HG03565 (cell line): ENCODE measurements around the gene NDP.
A peak's percentile ranks its signal among the peaks of the same experiment; 100 is the strongest.
"Not testable (repeated sequence)": the region's sequence is repeated elsewhere in the genome, so short reads cannot be mapped to it uniquely, and the experiment has no call there.

Experiments
- ATAC-seq: cut with Tn5 transposase; IDR thresholded peaks from one replicate; pipeline ENCODE4 v1.9.1; 2021; ENCODE audit warnings: mild to moderate bottlenecking, moderate library complexity; ENCODE audit not compliant: unreplicated experiment

Gene NDP

DNA sequence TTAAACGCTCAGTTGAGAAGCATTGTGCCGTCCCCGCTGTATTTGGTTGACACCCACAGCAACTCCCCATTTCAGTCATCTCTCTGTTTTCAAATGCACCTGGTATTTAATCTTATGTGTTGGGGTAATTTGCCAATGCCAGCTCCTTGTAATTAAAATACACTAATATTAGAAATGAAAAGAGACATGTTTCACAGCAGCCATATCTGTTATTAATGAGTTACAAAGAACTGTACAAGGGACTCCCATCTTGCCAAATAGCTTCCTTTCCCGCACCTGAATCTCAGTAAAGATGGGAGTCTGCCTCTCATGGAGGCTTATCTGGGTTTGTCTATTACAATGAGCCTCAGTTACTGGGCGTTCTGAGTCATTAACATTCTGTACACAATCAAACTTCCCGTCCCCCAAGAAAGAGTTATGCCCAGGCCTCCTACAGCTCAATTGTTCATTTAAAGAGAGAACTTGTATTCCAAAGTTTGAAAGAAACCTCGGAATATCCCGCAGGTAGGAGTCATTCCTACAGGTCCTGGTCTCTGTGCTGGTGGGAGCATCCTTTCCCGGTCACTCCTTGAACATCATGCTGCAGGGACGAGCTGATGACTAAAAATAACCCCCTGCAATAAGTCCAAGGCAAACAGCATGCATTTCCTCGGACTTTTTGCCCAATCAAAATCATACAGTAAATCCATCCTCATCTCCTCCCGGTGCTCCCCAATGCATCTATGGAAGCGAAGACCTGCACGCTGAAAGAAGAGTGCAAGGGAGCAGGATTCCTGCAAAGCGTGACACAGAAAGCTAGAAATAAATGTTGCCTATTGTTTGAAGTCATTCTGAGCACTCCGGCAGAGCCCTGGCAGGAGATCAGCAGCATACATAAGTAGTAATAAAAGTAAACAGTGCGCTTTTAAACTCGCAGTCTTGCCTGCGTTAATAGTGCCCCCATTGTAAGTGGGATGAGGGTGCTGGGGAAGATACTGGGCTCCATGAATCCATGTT, 926 bp downstream of the NDP start:
- no peak for ATAC-seq

DNA sequence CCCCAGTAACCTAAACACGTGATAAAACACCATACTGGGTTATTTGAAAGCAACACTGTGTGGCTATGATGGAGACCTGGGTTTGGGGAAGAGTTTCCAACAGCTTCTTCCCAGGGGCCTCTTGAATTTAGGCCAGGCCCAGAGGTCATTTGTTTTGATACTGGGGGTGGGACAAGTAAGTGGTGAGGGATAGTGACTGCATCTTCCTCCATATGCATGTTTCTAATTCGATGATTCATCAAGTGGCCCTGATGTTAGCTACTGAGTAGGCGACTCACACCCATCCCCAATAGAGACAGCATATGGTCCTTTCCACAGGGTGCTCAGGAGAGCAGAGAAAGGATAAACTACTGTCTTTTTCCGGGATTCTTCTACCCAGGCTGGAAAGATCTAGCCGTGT, 2.7 kb downstream of the NDP start:
- ATAC-seq: no peak

DNA sequence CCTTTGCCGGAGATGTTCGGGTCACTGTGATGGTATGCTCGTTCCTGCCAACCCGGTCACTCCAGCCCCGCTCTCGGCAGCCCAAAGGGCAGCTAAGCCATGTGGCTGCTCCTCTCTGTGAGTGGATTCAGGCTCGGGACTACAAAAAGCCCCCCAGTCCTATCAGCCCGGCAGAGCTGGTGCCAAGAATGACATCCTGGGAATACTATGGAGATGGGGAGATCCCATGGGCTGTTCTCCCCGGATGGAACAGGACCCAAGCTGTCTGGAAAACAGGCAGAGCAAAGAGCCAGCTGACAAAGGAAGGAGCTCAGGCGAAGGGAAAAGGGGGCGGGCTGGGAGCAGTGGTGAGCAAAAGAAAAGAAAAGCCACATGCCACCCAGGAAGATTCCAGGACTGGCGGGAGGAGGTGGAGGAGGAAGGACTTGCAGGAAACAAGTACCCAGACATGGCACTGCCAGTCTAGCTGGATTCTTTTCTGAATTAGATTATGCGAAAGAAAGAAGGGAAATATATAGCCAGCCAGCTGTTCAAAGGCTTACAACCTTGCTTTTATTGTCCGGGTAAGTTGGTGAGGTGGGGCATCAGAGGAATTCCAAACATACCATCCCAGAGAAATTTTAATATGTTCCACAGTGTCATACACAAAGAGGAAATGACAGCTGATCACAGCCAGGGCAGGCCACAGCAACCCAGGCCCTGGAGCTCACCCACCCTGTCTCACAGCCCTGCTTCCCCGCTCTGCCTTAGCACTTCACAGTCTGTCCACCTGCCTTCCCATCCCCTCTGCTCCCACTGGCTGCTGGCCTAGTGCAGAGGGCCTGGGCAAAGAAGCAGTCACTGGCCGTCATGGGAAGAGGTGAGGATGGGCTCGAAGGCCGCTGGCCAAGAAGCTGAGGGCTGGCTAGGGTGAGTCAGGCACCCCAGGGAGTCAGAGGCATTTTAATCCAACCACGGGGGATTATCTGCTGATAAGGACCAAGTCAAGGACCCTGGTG, 3.4 kb downstream of the NDP start:
- ATAC-seq: no peak

DNA sequence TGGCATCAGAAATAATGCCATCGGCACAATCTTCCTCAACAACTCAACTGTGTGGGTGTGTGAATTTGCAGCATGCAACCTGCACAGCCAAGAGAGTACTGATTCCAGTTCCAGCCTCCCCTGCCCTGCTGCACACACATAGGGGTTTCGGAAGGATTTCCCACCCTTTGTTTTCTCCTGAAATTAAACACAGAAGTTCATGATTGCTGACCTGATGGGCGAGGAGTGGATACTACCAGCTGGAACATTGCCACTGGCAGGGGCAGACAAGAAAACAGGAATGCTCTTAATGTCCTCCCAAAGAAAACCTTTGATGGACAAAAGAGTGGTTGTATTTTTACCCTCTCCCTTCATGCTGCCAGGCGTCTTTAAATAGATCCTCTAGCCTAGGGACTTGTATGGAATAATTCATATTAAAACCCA, 4.8 kb downstream of the NDP start:
- no peak for ATAC-seq

DNA sequence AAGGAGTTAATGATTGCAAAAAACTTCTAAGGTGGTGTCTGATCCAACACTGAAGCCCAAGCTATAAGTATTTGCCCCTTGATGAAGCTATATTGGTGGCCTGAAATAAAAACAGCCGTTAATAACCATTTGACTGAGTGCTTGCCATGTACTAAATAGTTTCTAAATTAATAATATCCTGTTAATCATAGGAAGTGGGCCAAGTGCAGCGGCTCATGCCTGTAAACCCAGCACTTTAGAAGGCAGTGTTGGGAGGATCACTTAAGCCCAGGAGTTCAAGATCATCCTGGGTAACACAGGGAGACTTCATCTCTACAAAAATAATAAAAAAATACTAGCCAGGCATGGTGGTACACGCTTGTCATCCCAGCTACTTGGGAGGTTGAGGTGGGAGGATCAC, 8.3 kb downstream of the NDP start:
- ATAC-seq: no peak

DNA sequence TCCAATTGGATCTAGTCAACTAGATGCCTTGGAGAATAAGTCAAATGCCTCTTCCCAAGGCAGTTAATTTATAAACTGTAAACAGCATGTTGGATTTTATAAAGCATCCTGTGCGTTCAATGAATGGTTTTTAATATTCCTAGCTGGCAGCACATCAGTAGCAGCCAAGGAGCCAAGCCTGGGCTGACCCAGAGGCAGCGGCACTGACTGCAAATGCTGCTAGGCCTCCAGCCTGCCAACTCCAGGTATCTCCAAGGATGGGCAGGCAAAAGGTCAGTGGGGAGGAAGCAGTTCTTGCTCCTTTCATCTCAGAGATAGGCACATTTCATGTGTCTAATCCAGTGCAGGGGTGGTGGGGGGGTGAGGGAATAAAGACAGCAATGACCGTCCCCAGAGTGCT, 9.5 kb downstream of the NDP start:
- no peak for ATAC-seq

DNA sequence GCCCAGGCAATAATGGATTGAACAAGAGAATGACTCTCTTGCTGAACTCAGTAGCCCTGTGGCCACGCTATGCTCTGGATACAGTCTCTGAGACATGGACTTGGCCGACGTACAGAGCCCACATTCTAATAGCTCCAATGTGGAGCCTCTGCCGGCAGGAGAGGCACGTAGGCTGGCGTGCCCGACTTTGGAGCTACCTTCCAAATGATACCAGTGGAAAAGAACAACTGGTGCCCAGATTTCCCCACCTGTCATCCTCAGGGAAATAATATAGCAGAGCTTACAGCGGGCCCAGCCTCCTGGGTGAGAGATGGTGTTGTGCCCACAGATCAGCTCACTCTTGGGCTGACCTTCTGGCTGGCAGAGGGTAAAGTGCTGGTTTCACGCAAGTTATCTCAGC, 10.6 kb downstream of the NDP start:
- no peak for ATAC-seq

DNA sequence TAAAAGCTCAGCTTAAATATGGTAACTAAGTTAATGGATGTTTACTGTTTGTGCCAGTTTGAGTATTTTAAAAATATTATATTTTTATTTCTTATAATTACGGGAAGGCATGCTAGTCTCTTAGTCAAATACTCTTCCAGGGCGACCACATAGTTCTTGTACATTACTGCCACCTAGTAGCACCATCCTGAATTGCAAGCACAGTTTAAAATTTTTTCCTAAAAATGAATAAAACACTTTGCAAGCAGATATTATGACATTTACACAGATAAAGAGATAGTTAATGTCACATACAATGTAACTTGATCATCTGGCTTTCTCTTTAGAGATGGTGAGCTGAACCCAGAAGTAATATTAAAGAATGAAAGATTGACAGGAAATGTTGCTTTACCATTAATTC, 11.5 kb downstream of the NDP start:
- ATAC-seq: no peak

DNA sequence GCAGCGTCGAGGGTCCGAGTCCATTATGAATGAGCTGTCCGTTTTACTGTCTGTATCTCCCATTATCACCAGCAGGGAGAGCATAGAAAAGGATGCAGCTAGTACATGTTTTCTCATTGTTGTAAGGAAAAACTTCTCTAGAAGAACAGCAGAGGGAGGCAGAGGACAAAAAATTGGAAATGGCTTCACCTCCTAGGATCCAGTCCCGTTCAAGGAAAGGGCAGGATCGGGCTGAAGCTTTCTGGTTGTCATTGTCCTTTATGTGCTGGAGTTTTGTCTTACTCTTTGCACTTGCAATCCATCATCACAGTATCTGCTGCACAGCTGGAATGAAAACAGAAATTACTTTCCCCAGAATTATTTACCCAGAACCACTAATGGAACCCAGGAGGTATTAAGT, 14.7 kb downstream of the NDP start:
- ATAC-seq: peak; percentile 65

DNA sequence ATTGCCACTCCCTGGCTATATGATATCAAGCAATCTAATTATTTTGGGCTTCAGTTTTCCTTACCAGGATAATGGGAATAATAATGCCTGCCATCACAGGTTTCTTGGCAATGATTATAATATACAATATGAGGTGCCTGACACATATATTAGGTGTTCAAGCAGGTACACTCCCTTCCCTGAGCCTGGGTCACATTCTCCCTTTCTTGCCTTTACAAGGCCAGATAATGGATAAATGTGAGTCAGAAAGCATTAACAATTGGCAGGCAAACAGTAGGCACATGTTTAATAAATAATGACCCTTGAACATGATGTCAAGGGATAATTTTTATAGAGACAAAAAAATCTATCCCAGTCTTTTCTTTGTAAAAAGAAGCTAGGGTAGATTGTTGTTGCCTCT, 17.2 kb downstream of the NDP start:
- no peak for ATAC-seq

DNA sequence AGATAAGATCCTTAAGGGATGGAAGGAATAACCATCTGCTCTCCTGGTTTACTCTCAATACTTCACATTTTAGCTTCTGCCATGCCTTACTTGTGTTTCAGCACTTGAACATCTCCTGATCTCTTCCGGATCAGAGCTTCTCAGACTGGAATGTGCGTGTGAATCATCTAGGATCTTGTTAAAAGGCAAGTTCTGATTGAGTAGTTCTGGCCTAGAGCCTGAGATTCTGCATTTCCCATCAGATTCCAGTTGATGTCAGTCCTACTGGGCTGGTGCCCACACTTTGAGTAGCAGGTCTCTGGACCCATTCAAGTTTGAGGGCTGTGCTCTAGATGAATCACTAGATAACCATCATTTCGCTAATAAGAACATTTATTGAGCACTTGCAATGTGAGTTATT, 20.0 kb downstream of the NDP start:
- ATAC-seq: no peak

DNA sequence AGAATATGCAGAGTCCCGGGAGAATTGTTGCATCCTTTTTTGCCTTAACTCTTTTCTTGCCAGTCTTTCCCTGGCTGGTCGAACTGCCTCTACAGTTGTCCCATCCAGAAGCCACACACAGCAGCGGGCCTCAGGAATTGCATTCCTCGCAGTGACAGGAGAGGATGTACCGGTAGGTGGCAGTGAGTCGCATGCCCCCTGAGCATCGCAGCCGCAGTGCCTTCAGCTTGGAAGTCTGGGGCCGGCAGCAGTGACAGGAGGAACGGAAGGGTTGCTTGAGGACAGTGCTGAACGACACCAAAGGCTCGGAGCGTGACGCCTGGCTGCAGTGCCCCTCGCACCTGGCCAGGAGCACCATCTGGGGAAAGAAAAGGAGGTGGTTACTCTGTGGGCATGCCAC, 23.5 kb downstream of the NDP start:
- no peak for ATAC-seq

DNA sequence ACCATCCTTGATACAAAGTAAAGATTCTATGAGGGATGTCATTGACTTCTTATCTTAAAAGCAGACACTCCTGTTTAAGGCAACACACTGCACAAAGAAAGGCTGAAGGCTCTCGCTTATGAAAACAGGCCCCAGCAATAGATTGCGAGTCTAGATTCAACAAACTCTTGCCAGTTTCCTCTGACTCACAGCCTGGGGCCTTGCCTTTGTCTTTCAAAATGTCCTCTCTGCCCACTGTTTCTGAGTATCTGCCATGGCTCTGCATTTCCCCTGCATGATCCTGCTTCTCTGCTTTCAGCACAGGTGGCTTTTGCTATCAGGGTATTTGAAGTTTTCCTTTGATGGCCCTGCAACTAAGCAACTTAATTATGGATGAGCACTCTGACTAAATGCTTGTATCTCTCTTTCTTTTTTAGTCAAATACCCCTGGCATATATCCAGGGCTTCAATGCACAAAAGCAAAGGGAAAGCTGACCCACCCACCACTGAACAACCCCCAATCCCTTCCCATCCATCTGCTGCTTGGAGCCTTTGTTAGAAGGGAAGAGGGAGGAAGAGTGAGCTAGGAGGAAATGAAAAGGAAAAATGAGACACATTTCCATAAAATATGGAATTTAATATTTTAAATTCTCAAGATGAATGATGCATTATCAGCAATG, 32.2 kb downstream of the NDP start:
- ATAC-seq: no peak

DNA sequence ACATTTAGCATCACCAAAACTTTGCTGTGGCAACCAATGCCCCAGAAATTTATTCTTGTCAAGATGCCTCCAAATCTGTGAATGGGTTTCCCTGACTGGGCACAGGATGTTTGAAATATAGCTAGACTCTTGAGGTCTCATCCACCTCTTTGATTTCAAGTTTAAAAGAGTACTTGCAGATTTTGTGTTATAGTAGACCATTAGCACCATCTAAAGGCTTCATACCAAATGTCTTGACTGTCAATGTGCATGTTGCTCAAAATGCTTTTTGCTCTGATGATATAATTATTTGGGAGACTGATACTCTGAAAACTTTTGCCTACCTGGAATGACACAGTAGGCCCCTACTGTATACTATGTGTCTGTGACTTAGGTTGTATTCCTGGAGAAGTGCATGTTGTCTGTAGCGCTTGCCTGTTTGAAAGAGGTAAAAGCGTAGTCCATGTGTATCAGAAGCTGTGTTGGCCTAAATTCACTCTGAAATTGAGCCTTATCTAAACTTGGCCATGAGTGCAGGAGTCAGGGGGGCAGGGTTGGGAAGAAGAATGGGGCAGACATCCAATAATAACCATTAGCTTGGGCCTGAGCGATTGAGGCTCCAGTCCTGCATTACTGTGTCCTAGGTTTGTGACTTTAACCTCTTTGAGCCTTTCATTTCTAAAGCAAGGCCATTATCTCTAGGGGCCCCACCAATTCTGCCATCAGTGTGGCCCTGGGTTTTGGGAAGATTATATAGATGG, 33.8 kb downstream of the NDP start:
- ATAC-seq: no peak

DNA sequence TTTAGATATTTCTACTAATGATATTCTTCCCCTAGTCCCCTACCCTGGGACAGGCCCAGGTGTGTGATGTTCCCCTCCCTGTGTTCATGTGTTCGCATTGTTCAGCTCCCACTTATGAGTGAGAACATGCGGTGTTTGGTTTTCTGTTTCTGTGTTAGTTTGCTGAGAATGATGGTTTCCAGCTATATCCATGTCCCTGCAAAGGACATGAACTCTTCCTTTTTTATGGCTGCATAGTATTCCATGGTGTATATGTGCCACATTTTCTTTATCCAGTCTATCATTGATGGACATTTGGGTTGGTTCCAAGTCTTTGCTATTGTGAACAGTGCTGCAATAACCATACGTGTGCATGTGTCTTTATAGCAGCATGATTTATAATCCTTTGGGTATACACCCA, 51.2 kb downstream of the NDP start:
- not testable (repeated sequence) for ATAC-seq

DNA sequence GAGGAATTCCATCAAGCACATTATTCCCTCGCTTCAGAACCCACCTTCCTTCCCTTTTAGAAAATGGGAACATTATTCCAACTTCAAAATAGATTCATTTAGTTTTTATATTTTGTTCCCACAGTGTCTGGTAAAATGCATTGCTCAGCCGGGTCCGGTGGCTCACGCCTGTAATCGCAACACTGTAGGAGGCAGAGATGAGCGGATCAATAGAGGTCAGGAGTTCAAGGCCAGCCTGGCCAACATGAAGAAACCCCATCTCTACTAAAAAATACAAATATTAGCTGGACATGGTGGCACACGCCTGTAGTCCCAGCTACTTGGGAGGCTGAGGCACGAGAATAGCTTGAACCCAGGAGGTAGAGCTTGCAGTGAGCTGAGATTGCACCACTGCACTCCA, 62.4 kb downstream of the NDP start:
- not testable (repeated sequence) for ATAC-seq

DNA sequence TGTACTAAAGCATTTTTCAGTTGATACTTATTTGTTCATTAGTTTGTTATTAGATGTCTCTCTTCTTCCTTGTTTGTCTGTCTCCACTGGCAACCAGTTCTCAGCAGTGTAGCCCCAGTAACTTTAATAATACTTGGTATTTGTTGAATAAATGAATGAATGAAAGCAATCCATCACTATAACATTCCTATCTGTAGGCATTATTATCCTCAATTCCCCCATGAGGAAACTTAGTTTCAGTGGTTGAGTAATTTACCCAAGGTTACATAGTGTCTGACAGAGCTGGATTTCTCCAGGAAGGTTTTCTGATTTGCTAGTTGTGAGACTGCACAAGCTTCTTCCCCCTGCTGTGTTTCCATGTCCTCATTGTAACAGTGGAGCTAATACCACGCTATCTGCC, 63.2 kb downstream of the NDP start:
- no peak for ATAC-seq

DNA sequence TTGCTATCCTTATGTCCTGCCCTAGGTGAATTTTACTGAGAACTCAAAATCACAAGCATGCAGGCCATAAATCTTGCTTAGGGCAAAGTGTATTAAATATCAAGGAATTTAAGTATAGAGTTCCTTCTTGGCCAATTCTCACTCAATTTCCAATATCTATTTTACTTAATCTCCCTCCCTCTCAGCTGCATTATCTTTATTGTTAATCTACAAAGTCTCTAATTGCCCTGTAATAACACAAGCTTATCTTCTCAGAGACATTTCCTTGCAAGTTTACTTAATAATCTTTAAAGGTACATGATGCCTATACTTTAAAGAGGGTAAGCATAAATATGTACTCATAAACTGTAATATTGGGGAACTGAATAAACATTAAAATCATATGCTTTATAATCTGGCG, 64.0 kb downstream of the NDP start:
- no peak for ATAC-seq

DNA sequence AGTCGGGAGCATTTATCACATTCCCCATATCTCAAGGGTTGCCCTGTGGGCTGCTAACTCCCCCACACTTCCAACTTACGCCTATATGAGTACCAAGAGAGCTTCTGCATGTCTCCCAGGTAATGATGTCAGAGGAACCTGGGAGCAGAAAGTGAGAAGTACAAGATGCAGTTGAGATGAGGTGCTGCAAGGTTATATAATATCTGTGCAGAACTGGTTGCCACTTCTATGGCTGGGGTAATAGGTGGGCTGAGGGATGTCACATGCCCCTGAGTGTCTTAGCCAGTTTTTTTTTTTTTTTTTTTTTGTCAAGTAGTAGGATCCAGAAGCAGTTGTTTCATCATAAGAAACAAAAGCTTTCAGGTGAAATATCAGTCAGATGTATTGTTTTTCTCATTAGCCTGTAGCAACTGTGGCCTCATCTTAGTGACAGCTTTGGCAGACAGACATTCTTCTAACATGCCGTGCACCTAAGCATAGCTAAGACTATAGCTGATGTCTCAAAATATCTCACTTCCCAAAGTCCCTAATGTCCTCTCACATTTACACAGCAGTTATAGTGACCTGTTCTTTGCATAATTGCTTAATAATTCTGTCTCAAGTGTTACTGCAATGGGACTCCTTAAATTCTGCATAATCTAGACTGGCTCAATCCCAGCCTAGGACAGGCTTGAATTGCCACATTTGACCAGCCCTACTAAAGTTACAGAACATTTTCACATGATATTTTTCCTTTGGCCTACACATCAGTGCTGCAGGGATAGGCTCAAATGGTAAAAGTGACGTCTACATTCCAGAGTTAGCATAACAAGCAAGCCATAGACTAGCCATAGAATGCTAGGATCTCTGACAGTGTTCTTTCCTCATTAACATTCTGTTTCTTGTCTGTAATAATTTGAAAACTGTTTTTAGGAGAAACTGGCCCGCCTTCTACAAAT, 73.0 kb downstream of the NDP start:
- no peak for ATAC-seq
